Stimulated activated naive CD4-positive, alpha-beta T cell treated with Interleukin-2 at 50 U/mL for 16 hours (primary cell): ENCODE data around the gene ASF1A.
"Not testable (repeated sequence)": the region's sequence is repeated elsewhere in the genome, so short reads cannot be mapped to it uniquely, and the experiment has no call there.

Experiments
- DNase-seq: peaks from one replicate; lab custom pipeline; 2025; lab: John Stamatoyannopoulos, UW

Gene ASF1A

DNA sequence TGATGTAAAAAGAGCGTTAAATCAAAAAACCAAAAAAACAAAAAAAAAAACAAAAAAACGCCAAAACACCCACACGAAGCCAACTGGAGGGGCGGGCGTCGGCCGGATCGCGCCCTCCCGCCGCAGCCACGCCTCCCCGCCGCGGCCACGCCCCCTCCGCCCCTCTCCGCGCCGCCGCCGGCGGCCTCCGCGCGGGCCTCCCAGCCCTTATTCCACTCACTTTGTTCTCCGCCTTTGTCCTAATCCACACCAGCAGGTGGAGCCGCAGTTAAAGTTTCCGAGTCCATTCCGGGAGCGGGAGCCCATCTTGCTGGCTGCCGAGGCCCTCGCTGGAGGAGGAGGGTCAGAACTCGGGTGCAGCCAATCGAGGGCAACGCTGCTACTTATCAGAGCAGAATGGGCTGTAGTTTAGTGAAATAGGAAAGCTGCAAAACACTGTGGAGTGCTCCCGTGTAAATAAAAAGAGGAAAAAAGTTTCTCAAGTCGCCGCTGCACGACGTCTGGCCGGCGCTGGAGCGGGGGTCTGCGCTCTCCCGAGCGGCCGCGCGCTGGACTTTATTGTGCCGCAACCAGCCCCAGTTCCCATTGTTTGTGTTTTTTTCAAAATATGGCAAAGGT lies at the start of gene ASF1A:
Gene ASF1A, plus strand, starts transcription at position 346 of the 618 bp plus-strand sequence. Its CDS starts 262 bp downstream, at position 608.
- DNase-seq = peak; percentile 94

- no peak for DNase-seq
Observed at GRCh38 chr6:118844915-118845314, 49.0 kb upstream of the ASF1A start.

GRCh38 chr6:118853408-118853807 lies 40.5 kb upstream of the ASF1A start:
- DNase-seq = no peak

DNA sequence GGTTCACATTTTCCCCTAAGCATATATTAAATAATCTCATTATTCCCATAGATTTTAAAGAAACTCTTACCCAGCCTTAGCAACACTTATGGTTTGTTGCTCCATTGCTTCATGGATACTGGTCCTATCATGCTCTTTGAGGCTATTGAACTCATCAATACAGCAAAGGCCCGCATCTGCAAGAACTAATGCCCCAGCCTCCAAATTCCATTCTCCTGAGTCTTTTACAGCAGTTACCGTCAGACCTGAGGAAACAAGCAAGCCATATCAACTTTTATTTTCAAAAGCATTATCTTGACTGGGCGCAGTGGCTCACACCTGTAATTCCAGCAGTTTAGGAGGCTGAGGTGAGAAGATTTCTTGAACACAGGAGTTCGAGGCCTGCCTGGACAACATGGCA lies 37.7 kb upstream of the ASF1A start:
- no peak for DNase-seq

DNA sequence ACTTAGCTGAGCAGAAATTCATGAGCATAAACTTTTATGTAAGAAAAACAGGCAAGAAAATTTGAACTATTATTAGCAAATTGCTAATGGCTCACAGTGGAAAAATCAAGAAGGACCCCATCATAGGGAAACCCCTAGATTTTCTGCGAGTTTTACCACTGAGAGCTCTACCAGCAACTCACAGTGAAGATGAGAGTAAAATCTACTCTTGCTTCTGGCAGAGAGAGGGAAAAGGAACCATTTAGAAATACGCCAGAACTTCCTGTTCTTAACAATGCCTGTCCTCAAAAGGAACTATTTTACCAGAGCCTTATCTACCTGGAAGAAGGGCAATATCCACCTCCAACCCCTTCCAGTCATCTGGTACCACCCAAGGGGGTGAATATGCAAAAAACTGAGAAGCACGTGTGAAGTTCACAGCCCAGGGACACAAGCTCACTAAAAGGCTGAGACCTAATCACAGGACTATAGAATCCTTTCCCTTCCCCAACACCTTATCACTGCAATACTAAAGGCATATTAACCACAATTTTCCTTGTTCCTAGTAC lies 34.4 kb upstream of the ASF1A start:
- no peak for DNase-seq

DNA sequence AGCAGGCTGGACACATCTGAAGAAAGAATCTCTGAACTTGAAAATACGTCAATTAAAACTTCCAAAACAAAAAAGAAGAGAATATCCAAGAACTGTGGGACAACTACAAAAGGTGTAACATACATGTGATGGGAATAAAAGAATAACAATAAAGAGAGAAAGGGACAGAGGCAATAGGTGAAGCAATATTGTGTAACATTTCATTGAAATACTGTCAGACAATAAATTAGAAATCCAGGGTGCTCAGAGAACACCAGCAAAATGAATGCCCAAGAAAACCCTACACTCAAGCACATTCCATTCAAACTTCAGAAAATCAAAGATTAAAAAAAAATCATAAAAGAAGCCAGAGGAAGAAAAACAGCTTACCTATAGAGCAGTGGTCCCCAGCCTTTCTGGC lies 33.6 kb upstream of the ASF1A start:
- no peak for DNase-seq

DNA sequence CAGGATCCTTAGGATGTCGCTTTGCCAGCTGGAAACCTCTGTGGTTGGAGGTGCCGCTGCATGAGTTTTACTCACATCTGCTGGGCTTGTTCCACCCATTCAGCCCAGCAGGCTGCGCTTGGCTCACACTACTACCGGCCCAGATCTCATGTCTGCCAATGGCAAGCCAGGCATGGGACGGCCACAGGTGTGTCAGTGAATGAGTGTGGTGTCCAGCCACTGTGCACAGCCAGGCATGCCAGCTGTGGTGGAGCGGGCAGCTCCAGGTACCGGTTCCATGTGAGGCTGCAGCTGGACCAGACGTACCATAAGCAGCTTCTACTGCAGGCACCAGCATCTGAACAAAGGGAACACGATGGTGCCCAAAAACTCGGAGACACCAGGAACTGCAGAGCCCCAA lies 33.1 kb upstream of the ASF1A start:
- no peak for DNase-seq

- DNase-seq = no peak
Observed at GRCh38 chr6:118862443-118862842, 31.5 kb upstream of the ASF1A start.

- no peak for DNase-seq
Observed at GRCh38 chr6:118864341-118865099, 29.4 kb upstream of the ASF1A start.

DNA sequence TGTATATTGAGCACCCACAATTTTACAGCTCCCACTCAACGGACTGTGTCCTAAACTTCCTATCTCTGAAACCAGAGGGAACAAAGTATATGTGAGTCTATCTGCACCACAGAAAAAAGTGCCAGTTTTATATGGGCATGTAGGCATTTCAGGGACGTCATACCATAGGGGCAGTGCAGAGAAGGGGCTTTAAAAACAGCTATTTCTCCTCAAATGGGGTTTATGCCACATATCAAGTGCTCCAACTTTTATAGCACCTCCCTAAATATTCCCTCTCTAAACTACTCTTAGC lies 28.9 kb upstream of the ASF1A start:
- no peak for DNase-seq

DNA sequence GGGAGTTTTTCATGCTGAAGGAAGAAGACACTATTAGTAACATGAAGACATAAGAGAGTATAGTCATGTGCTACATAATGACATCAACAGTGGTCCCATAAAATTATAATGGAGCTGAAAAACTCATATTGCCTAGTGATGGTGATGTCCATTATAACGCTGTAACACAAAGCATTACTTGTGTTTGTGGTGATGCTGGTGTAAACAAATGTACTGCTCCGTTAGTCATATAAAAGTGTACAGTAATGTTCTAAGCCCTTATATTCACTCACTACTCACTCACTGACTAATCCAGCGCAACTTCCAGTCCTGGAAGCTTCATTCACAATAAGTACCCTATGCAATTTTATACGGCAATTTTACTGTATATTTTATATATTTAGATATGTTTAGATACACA lies 26.8 kb upstream of the ASF1A start:
- no peak for DNase-seq

GRCh38 chr6:118868901-118869300 lies 25.1 kb upstream of the ASF1A start:
- DNase-seq = not testable (repeated sequence)

DNA sequence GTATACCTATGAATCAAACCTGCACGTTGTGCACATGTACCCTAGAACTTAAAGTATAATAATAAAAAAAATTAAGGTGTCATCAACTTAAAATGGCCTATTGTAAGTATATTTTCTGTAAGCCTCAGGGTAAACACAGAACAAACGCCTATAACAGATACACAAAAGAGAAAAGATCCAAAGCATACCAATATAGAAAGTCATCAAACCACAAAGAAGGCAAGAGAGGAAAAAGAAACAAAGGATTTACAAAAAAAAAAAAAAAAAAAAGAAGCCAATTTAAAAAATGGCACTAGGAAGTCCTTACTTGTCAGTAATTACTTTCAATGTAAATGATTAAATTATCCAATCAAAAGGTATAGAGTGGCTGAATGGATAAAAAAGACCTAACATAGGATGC lies 24.6 kb upstream of the ASF1A start:
- DNase-seq = no peak

- DNase-seq = no peak
Observed at GRCh38 chr6:118869894-118870589, 23.9 kb upstream of the ASF1A start.

GRCh38 chr6:118871331-118871730 lies 22.6 kb upstream of the ASF1A start:
- DNase-seq = no peak

DNA sequence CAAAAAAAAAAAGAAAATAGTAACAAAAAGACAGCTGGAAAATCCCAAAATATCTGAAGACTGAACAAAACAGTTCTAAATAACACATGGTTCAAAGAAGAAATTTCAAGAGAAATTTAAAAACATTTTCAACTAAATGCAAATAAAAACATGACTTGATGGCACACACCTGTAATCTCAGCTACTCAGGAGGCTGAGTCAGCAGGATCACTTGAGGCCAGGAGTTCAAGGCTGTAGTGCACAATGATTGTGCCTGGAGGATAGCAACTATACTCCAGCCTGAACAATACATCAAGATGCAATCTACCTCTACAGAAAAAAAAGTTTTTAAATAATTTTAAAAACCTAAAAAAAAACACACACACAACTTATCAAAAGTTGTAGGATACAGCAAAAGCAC lies 21.6 kb upstream of the ASF1A start:
- no peak for DNase-seq

DNA sequence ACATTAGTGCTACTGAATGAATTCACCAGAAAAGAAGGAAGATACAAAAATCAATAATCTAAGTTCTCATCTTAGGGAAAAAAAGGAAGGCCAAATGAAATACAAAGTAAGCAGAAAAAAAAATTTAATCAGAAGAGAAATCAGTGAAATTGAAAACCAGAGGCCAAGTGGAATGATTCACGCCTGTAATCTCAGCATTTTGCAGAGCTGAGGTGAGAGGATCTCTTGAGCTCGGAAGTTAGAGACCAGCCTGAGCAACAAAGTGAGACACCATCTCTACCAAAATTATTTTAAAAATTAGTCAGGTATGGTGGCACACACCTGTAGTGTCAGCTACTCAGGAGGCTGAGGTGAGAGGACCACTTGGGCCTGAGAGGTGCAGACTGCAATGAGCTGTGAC lies 21.2 kb upstream of the ASF1A start:
- no peak for DNase-seq

DNA sequence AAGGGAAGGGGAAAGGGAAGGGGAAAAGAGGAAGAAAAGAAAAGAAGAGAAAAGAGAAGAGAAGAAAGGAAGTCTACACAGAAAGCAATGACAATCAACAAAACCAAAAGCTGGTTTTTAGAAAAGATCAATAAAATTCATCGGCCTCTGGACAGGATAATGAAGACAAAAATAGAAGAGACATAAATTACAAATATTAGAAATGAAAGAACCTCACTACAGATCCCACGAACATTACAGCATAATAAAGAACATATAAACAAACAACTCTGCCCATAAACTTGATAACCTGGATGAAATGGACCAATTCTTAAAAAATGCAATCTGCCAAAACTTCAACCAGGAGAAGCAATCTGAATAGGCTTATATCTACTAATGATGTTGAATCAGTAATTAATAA lies 20.7 kb upstream of the ASF1A start:
- DNase-seq = no peak

- DNase-seq = no peak
Observed at GRCh38 chr6:118875672-118876071, 18.3 kb upstream of the ASF1A start.

DNA sequence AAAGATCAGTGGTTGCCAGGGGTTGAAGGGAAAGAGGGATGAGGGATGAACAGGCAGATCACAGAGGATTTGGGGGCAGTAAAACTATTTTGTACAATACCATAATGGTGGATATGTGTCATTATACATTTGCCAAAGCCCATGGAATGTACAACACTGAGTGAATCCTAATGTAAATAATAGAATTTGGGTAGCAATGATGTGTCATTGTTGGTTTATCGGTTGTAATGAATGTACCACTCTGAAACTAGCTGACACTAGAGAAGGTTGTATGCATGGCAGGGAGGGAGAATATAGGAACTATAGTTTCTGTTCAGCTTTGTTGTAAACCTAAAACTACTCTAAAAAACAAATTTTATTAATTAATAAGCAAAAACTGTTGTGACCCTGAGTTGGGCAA lies 17.8 kb upstream of the ASF1A start:
- DNase-seq = no peak

DNA sequence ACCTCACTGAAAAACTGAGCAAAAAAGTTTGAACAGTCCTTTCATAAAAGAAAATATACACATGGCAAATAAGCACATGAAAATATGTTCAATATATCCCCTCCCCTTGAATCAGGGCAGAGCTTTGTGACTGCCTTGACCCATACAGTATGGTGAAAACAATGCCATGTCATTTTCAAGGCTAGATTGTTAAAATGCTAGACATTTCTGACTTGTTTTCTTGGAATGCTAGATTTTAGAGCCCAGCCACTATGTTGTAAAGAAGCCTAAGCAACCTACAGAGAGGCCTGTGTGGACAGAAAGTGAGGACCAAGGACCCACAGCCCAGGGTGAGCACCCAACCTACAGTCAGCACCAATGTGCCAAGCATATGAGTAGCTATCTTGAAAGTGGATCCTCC lies 17.1 kb upstream of the ASF1A start:
- DNase-seq = no peak

- no peak for DNase-seq
Observed at GRCh38 chr6:118877806-118878205, 16.1 kb upstream of the ASF1A start.
